Activated naive CD8-positive, alpha-beta T cell treated with anti-CD3 and anti-CD28 coated beads, Interleukin-2, amount 50 U/mL, for 24 hours (primary cell): ENCODE data around the gene KRTAP5-10.
A peak's percentile ranks its signal among the peaks of the same experiment; 100 is the strongest.
"Not testable (repeated sequence)": the region's sequence is repeated elsewhere in the genome, so short reads cannot be mapped to it uniquely, and the experiment has no call there.

Experiments
- ATAC-seq: fragments of 150-1000 bp; cut with Tn5 transposase; one replicate; pipeline ENCODE4 v1.10.0; 2021
- DNase-seq: peaks from one replicate; pipeline ENCODE4 v3.0.0; 2021
- H3K27ac Mint-ChIP-seq: one replicate; pipeline ENCODE4 v1.8.0; 2021; ENCODE audit warnings: mild to moderate bottlenecking, mixed read lengths
- H3K27me3 Mint-ChIP-seq: one replicate; pipeline ENCODE4 v1.8.0; 2021; ENCODE audit warnings: mixed read lengths
- H3K36me3 Mint-ChIP-seq: one replicate; pipeline ENCODE4 v1.8.0; 2021; ENCODE audit warnings: low read depth, mixed read lengths
- H3K4me1 Mint-ChIP-seq: one replicate; pipeline ENCODE4 v1.8.0; 2021; ENCODE audit warnings: mixed read lengths
- H3K4me3 Mint-ChIP-seq: one replicate; pipeline ENCODE4 v1.8.0; 2021; ENCODE audit warnings: mild to moderate bottlenecking, moderate library complexity, mixed read lengths
- H3K9me3 Mint-ChIP-seq: one replicate; pipeline ENCODE4 v1.8.0; 2021; ENCODE audit warnings: mixed read lengths

The KRTAP5-10 gene

GRCh38 chr11:71603221-71603620, 37.9 kb downstream of the KRTAP5-10 start:
- not testable (repeated sequence) for ATAC-seq, H3K4me1 Mint-ChIP-seq, DNase-seq, H3K27ac Mint-ChIP-seq, H3K4me3 Mint-ChIP-seq, H3K36me3 Mint-ChIP-seq, H3K9me3 Mint-ChIP-seq
- peaks cover 28% of the 10 kb centered on the region for H3K27me3 Mint-ChIP-seq

GRCh38 chr11:71604798-71605488, 39.6 kb downstream of the KRTAP5-10 start:
- H3K4me3 Mint-ChIP-seq, H3K9me3 Mint-ChIP-seq, H3K27ac Mint-ChIP-seq, H3K4me1 Mint-ChIP-seq, DNase-seq, ATAC-seq, H3K36me3 Mint-ChIP-seq: not testable (repeated sequence)
- H3K27me3 Mint-ChIP-seq: peaks cover 35% of the 10 kb centered on the region

- not testable (repeated sequence) for H3K27ac Mint-ChIP-seq, H3K36me3 Mint-ChIP-seq, H3K4me1 Mint-ChIP-seq, DNase-seq, H3K9me3 Mint-ChIP-seq, ATAC-seq
- H3K27me3 Mint-ChIP-seq: peaks cover 36% of the 10 kb centered on the region
- H3K4me3 Mint-ChIP-seq: peak overlapping the region; percentile 26
Observed at GRCh38 chr11:71606853-71607519, 41.6 kb downstream of the KRTAP5-10 start.

GRCh38 chr11:71607520-71608216, 42.3 kb downstream of the KRTAP5-10 start:
- not testable (repeated sequence) for H3K36me3 Mint-ChIP-seq, H3K27ac Mint-ChIP-seq, H3K4me3 Mint-ChIP-seq

GRCh38 chr11:71608272-71608671, 42.9 kb downstream of the KRTAP5-10 start:
- not testable (repeated sequence) for ATAC-seq, H3K27ac Mint-ChIP-seq, H3K4me1 Mint-ChIP-seq, H3K4me3 Mint-ChIP-seq, DNase-seq, H3K36me3 Mint-ChIP-seq, H3K9me3 Mint-ChIP-seq
- H3K27me3 Mint-ChIP-seq: peaks cover 34% of the 10 kb centered on the region

More at GRCh38 chr11:71607520-71608216, 42.3 kb downstream of the KRTAP5-10 start:
- H3K27me3 Mint-ChIP-seq: peaks cover 34% of the 10 kb centered on the region
- not testable (repeated sequence) for H3K9me3 Mint-ChIP-seq, ATAC-seq, DNase-seq, H3K4me1 Mint-ChIP-seq

- peaks cover 21% of the 10 kb centered on the region for H3K27me3 Mint-ChIP-seq
- ATAC-seq, H3K4me1 Mint-ChIP-seq, H3K9me3 Mint-ChIP-seq, H3K27ac Mint-ChIP-seq, H3K4me3 Mint-ChIP-seq, DNase-seq, H3K36me3 Mint-ChIP-seq: not testable (repeated sequence)
Observed at GRCh38 chr11:71611218-71611910, 46.0 kb downstream of the KRTAP5-10 start.

GRCh38 chr11:71613931-71614330, 48.6 kb downstream of the KRTAP5-10 start:
- not testable (repeated sequence) for ATAC-seq, H3K27me3 Mint-ChIP-seq, H3K27ac Mint-ChIP-seq

GRCh38 chr11:71614366-71614917, 49.1 kb downstream of the KRTAP5-10 start:
- H3K27ac Mint-ChIP-seq, DNase-seq, H3K4me3 Mint-ChIP-seq, H3K27me3 Mint-ChIP-seq, H3K36me3 Mint-ChIP-seq, H3K4me1 Mint-ChIP-seq, H3K9me3 Mint-ChIP-seq, ATAC-seq: not testable (repeated sequence)

More at GRCh38 chr11:71613931-71614330, 48.6 kb downstream of the KRTAP5-10 start:
- H3K36me3 Mint-ChIP-seq, H3K4me3 Mint-ChIP-seq, DNase-seq, H3K4me1 Mint-ChIP-seq, H3K9me3 Mint-ChIP-seq: not testable (repeated sequence)

GRCh38 chr11:71615003-71615402, 49.6 kb downstream of the KRTAP5-10 start:
- H3K27me3 Mint-ChIP-seq, H3K9me3 Mint-ChIP-seq, DNase-seq, H3K4me1 Mint-ChIP-seq, ATAC-seq, H3K4me3 Mint-ChIP-seq, H3K36me3 Mint-ChIP-seq, H3K27ac Mint-ChIP-seq: not testable (repeated sequence)
